Natural killer cell (primary cell): Measurements from ENCODE around the gene ZNF79. TPM values are rescaled to one million over a fixed set of nuclear protein-coding genes. Genes with fewer than 3 reads are reported as not detected.
A peak's percentile ranks its signal among the peaks of the same experiment; 100 is the strongest.

Source experiments
- ATAC-seq, 3 donors: fragments of 150-1000 bp in 2 of 3; fragments of 200-7000 bp in 1 of 3; cut with Tn5 transposase; 1 replicate in 1 of 3; 2 replicates in 2 of 3; pipeline ENCODE4 v1.10.0; 2021; ENCODE audit warnings: mild to moderate bottlenecking in 2 of 3, moderate library complexity in 2 of 3
- DNase-seq, 2 donors: peaks; one replicate each; pipeline versions ENCODE4 v3.0.0 to v3.0.0-alpha.2; 2013 to 2021; ENCODE audit warnings: mixed read lengths in 1 of 2
- H3K27ac ChIP-seq: one replicate; pipeline ENCODE4 v1.5.1; 2013; ENCODE audit warnings: mild to moderate bottlenecking, low read length
- H3K27me3 ChIP-seq: one replicate; pipeline ENCODE4 v1.6.1; 2013; ENCODE audit warnings: low read length; ENCODE audit not compliant: control insufficient read depth, insufficient read depth
- H3K36me3 ChIP-seq: one replicate; pipeline ENCODE4 v1.6.1; 2013; ENCODE audit warnings: low read length; ENCODE audit not compliant: control insufficient read depth, insufficient read depth
- H3K4me1 ChIP-seq: one replicate; pipeline ENCODE4 v1.6.1; 2013; ENCODE audit warnings: low read length; ENCODE audit not compliant: control insufficient read depth, insufficient read depth
- H3K4me3 ChIP-seq: one replicate; pipeline ENCODE4 v1.5.1; 2013; ENCODE audit warnings: low read length
- H3K9me3 ChIP-seq: one replicate; pipeline ENCODE4 v1.6.1; 2013; ENCODE audit warnings: low read length; ENCODE audit not compliant: control insufficient read depth, insufficient read depth
- H3K27ac Mint-ChIP-seq, 2 donors: one replicate each; pipeline ENCODE4 v1.8.0; 2022; ENCODE audit warnings: mild to moderate bottlenecking in 2 of 2, mixed read lengths in 2 of 2, moderate library complexity in 1 of 2
- H3K27me3 Mint-ChIP-seq, 2 donors: one replicate each; pipeline ENCODE4 v1.8.0; 2022; ENCODE audit warnings: low read depth in 2 of 2, mixed read lengths in 2 of 2
- H3K36me3 Mint-ChIP-seq: one replicate; pipeline ENCODE4 v1.8.0; 2022; ENCODE audit warnings: mixed read lengths
- H3K4me1 Mint-ChIP-seq, 2 donors: one replicate each; pipeline ENCODE4 v1.8.0; 2022; ENCODE audit warnings: mixed read lengths in 2 of 2
- H3K4me3 Mint-ChIP-seq: one replicate; pipeline ENCODE4 v1.8.0; 2022; ENCODE audit warnings: mild to moderate bottlenecking, moderate library complexity, mixed read lengths
- H3K9me3 Mint-ChIP-seq, 2 donors: one replicate each; pipeline ENCODE4 v1.8.0; 2022; ENCODE audit warnings: mixed read lengths in 2 of 2
- WGBS: methylation state at CpG from one replicate; pipeline ENCODE4 v1.1.7; 2013; ENCODE audit warnings: missing lambda C conversion rate; ENCODE audit not compliant: insufficient coverage; 5-methylcytosine and 5-hydroxymethylcytosine counted together
- intact Hi-C: fragments of 100-400 bp; cut with micrococcal nuclease; formaldehyde crosslinking; loops from one replicate; pipeline ENCODE4 v1.14.2; 2022
- total RNA-seq, 4 donors: library from RNA; stranded (reverse); fragments of 120-200 nt in 1 of 4; gene quantifications; one replicate each; pipeline versions ENCODE4 v1.2.3 to v1.2.4, GENCODE V29; 2013 to 2022
- TF ChIP-seq, protein P1 (sequence below): fragments of 200-600 bp; IDR thresholded peaks from one replicate; pipeline ENCODE4 v1.8.0; 2022; ENCODE audit warnings: antibody characterized with exemption

The ZNF79 gene
- total RNA-seq, 3 donors from 2014 or later (not counting 1 experiment from before 2014, with no cell fraction given), result 13.8 to 16.1 (median 14.2) TPM

DNA sequence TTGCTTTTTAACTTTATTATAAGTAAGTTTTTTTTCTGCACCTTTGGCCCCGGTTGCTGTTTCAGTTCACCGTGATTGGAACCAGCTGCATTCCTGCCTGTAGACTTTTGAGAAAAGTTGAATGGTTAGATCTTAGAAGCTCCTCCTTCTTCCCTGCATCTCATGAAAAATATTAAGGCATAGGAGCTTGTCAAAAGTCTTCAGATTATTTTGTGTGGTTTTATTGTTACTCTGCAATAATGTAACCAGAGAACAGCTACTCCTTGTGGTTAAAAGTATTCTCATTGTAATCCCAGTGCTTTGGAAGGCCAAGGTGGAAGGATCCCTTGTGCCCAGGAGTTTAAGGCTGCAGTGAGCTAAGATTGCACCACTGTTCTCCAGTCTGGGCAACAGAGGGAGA, 30.5 kb upstream of the ZNF79 start:
- Mint-ChIP-seq H3K27ac (no peak overlapping the region), H3K9me3 (no peaks in the 10 kb centered on the region), H3K36me3 (no peaks in the 10 kb centered on the region), H3K4me3 (no peak overlapping the region), H3K4me1 (peaks cover 14 to 19% of the 10 kb centered on the region in 2 donors), H3K27me3 (peaks cover 23 to 31% of the 10 kb centered on the region in 2 donors)
- Histone ChIP-seq H3K36me3 (no peaks in the 10 kb centered on the region), H3K4me1 (peaks cover 27% of the 10 kb centered on the region), H3K9me3 (no peaks in the 10 kb centered on the region), H3K27me3 (peaks cover 34% of the 10 kb centered on the region), H3K27ac (no peak overlapping the region), H3K4me3 (no peak overlapping the region)
- DNase-seq (no peak), ATAC-seq (no peak)
- no CpG with 5 or more reads among the region's 2 CpGs for WGBS
- TF ChIP-seq, protein P1, sequence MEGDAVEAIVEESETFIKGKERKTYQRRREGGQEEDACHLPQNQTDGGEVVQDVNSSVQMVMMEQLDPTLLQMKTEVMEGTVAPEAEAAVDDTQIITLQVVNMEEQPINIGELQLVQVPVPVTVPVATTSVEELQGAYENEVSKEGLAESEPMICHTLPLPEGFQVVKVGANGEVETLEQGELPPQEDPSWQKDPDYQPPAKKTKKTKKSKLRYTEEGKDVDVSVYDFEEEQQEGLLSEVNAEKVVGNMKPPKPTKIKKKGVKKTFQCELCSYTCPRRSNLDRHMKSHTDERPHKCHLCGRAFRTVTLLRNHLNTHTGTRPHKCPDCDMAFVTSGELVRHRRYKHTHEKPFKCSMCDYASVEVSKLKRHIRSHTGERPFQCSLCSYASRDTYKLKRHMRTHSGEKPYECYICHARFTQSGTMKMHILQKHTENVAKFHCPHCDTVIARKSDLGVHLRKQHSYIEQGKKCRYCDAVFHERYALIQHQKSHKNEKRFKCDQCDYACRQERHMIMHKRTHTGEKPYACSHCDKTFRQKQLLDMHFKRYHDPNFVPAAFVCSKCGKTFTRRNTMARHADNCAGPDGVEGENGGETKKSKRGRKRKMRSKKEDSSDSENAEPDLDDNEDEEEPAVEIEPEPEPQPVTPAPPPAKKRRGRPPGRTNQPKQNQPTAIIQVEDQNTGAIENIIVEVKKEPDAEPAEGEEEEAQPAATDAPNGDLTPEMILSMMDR, result no peak
- intact Hi-C loops, result loop anchor here (10.0 kb wide), 1 partner anchor 169 kb away; no protein-coding TSS in a partner anchor

DNA sequence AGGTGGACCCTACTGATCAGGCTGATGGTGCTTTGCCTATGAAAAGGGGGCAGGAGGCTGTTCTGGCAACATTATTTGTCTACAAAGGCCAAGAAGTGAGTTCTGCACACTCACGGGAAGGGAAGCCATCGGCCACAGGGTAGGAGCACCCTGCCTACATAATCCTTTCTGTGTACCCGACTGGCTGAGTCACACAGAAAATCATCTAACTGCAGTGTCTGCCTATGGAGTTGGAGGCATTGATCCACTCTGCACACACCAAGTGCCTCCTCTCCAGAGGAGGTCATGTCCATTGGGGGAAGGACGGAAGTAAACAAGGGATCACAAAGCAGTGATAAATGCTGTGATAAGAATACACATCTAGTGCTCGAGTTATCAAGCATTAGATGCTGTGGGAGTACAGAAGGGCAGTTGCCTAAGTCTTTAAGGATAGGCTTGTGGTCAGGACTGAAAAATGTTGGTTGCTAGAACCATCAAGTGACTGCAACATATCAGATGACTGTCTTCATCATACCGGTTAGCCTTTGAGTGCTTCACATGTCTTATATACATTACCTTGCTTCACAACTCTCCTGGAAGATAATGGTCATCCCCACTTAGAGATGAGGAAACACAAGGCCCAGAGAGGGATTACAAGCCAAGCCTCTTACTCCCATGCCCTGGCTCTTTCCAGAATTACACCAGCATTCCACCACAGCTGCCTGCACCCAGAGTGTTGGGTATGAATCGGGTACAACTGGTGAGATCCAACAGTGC, 28.5 kb upstream of the ZNF79 start:
- H3K4me3 Mint-ChIP-seq, result peak overlapping the region; percentile 77
- Histone ChIP-seq H3K27me3 (peaks cover 23% of the 10 kb centered on the region), H3K4me3 (no peak overlapping the region), H3K27ac (no peak overlapping the region), H3K9me3 (no peaks in the 10 kb centered on the region), H3K36me3 (peaks cover 2% of the 10 kb centered on the region), H3K4me1 (peaks cover 23% of the 10 kb centered on the region)
- intact Hi-C loops, result loop anchor here (2.0 to 10.0 kb wide), 3 partner anchors 29 to 171 kb away; partner anchors contain the start of genes LRSAM1, RPL12 and ZNF79
- no peaks in the 10 kb centered on the region for H3K9me3 Mint-ChIP-seq
- TF ChIP-seq, protein P1, result no peak
- H3K27ac Mint-ChIP-seq, result no peak overlapping the region
- WGBS, result 93% methylated on average over 7 of the region's 7 CpGs
- DNase-seq (no peak), ATAC-seq (no peak)
- H3K36me3 Mint-ChIP-seq, result no peaks in the 10 kb centered on the region
- peaks cover 12 to 18% of the 10 kb centered on the region in 2 donors for H3K27me3 Mint-ChIP-seq
- peaks cover 9 to 13% of the 10 kb centered on the region in 2 donors for H3K4me1 Mint-ChIP-seq

DNA sequence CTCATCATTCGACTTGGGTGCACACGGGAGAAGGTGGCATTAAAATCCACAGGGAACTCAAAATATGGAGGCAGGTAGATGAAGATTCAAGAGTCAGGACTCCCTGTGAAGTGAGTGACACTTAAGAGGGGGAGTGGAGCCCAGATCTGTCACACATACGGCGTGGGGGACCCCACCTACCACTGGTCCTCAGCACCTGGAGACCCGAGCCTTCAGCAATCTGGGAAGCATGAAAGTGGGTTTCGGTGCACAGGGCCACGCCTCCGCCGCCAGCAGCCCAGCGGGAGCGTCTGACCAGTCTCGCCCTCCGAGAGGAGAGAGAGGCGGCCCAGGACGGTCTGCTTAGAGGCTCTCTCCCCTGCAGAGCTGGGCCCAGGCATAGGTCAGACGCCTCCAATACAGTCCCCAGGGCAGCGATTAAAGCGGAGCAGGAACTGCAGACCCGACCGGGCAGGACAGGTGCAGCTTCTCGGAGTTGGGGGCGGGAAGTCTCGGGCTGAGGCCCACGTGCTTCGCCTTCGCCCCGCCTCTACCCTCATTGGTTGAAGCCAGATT, 27.9 kb upstream of the ZNF79 start:
- no peak for ATAC-seq
- no peak for DNase-seq
- H3K27me3 Mint-ChIP-seq, result peaks cover 12 to 17% of the 10 kb centered on the region in 2 donors
- H3K9me3 Mint-ChIP-seq, result no peaks in the 10 kb centered on the region
- intact Hi-C loops, result loop anchor here (2.0 to 10.0 kb wide), 3 partner anchors 28 to 172 kb away; partner anchors contain the start of genes LRSAM1, RPL12 and ZNF79
- H3K4me1 Mint-ChIP-seq, result peaks cover 9 to 13% of the 10 kb centered on the region in 2 donors
- no peaks in the 10 kb centered on the region for H3K36me3 Mint-ChIP-seq
- TF ChIP-seq, protein P1, result no peak
- H3K4me3 Mint-ChIP-seq, result peak overlapping the region; percentile 77
- Histone ChIP-seq H3K36me3 (peaks cover 2% of the 10 kb centered on the region), H3K27me3 (peaks cover 19% of the 10 kb centered on the region), H3K27ac (no peak overlapping the region), H3K4me3 (peak overlapping the region; percentile 43), H3K4me1 (peaks cover 23% of the 10 kb centered on the region), H3K9me3 (no peaks in the 10 kb centered on the region)
- peak overlapping the region in 1 of 2 donors; percentile 84 for H3K27ac Mint-ChIP-seq
- WGBS, result 4% methylated on average over 27 of the region's 27 CpGs
